Lung (tissue), 12 donors: ENCODE data around the gene MLST8. TPM values are rescaled to one million over a fixed set of nuclear protein-coding genes. Genes with fewer than 3 reads are reported as not detected.
"Not testable (repeated sequence)": the region's sequence is repeated elsewhere in the genome, so short reads cannot be mapped to it uniquely, and the experiment has no call there.

ENCODE experiments used
- ATAC-seq: fragments of 200-7000 bp; cut with Tn5 transposase; one replicate; pipeline ENCODE4 v1.9.1; 2020; ENCODE audit warnings: moderate number of reproducible peaks; ENCODE audit not compliant: insufficient read depth, low FRiP score
- DNase-seq, 3 donors: peaks; one replicate each; pipeline ENCODE4 v3.0.0-alpha.2; 2013 to 2017
- H3K27ac ChIP-seq, 2 donors: one replicate each; pipeline ENCODE4 v1.5.1; 2013; ENCODE audit warnings: mild to moderate bottlenecking in 2 of 2, moderate library complexity in 2 of 2, control low read depth in 1 of 2, inconsistent platforms in 1 of 2, low read depth in 1 of 2, low read length in 1 of 2
- H3K27me3 ChIP-seq, 3 donors: one replicate each; pipeline ENCODE4 v1.5.1; 2013; ENCODE audit warnings: low read length in 2 of 3; ENCODE audit not compliant: control insufficient read depth in 3 of 3, insufficient read depth in 3 of 3
- H3K36me3 ChIP-seq, 4 donors: one replicate each; pipeline ENCODE4 v1.5.1; 2013; ENCODE audit warnings: low read length in 4 of 4, mild to moderate bottlenecking in 1 of 4, moderate library complexity in 1 of 4; ENCODE audit not compliant: control insufficient read depth in 4 of 4, insufficient read depth in 4 of 4
- H3K4me1 ChIP-seq, 5 donors: one replicate each; pipeline ENCODE4 v1.5.1; 2013; ENCODE audit warnings: low read length in 5 of 5, mild to moderate bottlenecking in 2 of 5, moderate library complexity in 1 of 5; ENCODE audit not compliant: control insufficient read depth in 5 of 5, insufficient read depth in 5 of 5
- H3K4me3 ChIP-seq: one replicate; pipeline ENCODE4 v1.5.1; 2013; ENCODE audit warnings: mild to moderate bottlenecking, control low read depth, moderate library complexity
- H3K9ac ChIP-seq, 2 donors: one replicate each; pipeline ENCODE4 v1.5.1; 2013; ENCODE audit warnings: low read length in 2 of 2, control low read depth in 1 of 2; ENCODE audit not compliant: insufficient read depth in 1 of 2
- H3K9me3 ChIP-seq, 4 donors: one replicate each; pipeline ENCODE4 v1.5.1; 2013; ENCODE audit warnings: low read length in 3 of 4, mild to moderate bottlenecking in 1 of 4, moderate library complexity in 1 of 4; ENCODE audit not compliant: control insufficient read depth in 4 of 4, insufficient read depth in 3 of 4
- CTCF ChIP-seq: IDR thresholded peaks from 2 replicates; pipeline ENCODE4 v1.5.1; 2012; ENCODE audit warnings: mild to moderate bottlenecking; ENCODE audit errors: control extremely low read depth, extremely low read depth
- WGBS, 2 donors: extraction: QIAGEN DNeasy Blood & Tissue Kit; methylation state at CpG; one replicate each; pipeline ENCODE4 v1.1.7; 2013; 5-methylcytosine and 5-hydroxymethylcytosine counted together
- polyA plus RNA-seq, 2 donors: library from polyadenylated mRNA; stranded (reverse); fragments of 200-250 nt; gene quantifications; one replicate each; pipeline ENCODE4 v1.2.1, GENCODE V29; 2013
- total RNA-seq, 2 donors: library from RNA; depleted of rRNA in 1 of 2; stranded (reverse); fragments of >200 nt in 1 of 2; gene quantifications; one replicate each; pipeline ENCODE4 v1.2.1, GENCODE V29; 2014 to 2021
- donor health status: control.
- donor health status: control.
- donor health status: Bipolar disorder and iron deficiency.
- donor health status: healthy.
- donor health status: DM: yes; HTN: yes; CAD: no.

MLST8 gene
- total and polyA plus RNA-seq, 4 donors = 17.2 to 48.9 (median 41.2) TPM

DNA sequence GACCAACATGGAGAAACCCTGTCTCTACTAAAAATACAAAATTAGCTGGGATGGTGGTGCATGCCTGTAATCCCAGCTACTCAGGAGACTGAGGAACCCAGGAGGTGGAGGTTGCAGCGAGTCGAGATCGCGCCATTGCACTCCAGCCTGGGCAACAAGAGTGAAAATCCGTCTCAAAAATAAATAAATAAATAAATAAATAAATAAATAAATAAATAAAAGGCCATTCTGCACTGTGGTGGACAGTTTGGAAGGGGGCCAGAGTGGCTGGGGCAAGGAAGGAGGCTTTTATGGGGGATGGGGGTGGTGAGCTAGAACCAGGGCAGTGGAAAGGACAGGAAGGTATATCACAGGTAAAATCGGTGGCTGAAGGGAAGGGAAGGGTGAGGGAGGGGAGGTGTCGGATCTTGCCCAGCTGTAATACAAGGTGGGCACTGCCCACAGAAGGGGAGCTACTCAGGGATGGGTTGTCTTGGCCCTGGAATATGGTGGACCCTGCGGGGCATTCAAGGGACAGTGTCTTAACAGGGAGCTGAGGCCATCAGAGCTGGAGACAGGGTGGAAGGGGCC is 2.0 kb upstream of the MLST8 start:
- H3K9me3 ChIP-seq, DNase-seq, H3K27ac ChIP-seq, H3K9ac ChIP-seq, H3K4me3 ChIP-seq, ATAC-seq: not testable (repeated sequence)
- WGBS, 2 donors = 96 to 97% methylated on average over 8 of the region's 8 CpGs
- Histone ChIP-seq H3K27me3 (peaks cover 0 to 13% (median 5%) of the 10 kb centered on the region in 3 donors), H3K36me3 (peaks cover 0 to 15% (median 2%) of the 10 kb centered on the region in 4 donors), H3K4me1 (peaks cover 0 to 11% (median 8%) of the 10 kb centered on the region in 5 donors)

DNA sequence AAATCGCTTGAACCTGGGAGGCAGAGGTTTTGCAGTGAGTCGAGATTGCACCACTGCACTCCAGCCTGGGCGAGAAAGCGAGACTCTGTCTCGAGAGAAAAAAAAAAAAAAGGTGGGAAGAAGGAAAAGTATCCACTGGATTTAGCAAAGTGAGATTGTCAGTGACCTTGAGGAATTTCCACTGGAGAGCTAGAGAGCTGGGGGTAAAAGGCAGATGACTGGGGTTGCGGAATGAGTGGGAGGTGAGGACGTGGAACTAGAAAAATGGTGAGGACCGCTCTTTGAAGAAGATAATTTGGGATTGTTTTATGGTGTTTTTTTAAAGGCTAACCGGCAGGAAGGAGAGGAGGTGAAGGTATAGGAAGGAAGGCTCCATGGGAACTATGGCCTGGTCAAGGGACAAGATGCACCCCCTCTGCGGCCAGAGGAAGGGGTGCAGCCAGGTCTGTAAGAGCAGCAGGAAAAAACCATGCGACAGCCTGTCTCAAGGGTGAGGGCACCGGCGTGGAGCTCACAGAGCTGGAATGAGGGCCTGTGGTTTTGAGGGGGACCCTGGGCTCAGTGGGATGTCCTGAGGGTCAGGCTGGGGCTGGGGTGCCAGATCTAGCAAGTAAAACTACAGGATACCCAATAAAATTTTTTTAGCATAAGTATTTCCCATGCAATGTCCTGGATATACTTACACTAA is 694 bp upstream of the MLST8 start:
- DNase-seq (no peak), ATAC-seq (no peak)
- H3K4me3 ChIP-seq = no peak overlapping the region
- WGBS, 2 donors = 83 to 87% methylated on average over 13 of the region's 13 CpGs
- peaks cover 0 to 4% (median 0%) of the 10 kb centered on the region in 3 donors for H3K27me3 ChIP-seq
- no peak for TF ChIP-seq CTCF
- H3K9me3 ChIP-seq = no peaks in the 10 kb centered on the region
- no peak overlapping the region for H3K9ac ChIP-seq
- peak overlapping the region; percentile 98 for H3K27ac ChIP-seq
- peaks cover 0 to 29% (median 4%) of the 10 kb centered on the region in 4 donors for H3K36me3 ChIP-seq
- peaks cover 0 to 11% (median 8%) of the 10 kb centered on the region in 5 donors for H3K4me1 ChIP-seq

- ATAC-seq = no peak
- Histone ChIP-seq H3K27ac (peak overlapping the region; percentile 98 to 99), H3K9me3 (no peaks in the 10 kb centered on the region), H3K27me3 (peaks cover 0 to 4% (median 0%) of the 10 kb centered on the region in 3 donors), H3K36me3 (peaks cover 0 to 33% (median 4%) of the 10 kb centered on the region in 4 donors), H3K4me1 (peaks cover 0 to 11% (median 8%) of the 10 kb centered on the region in 5 donors), H3K9ac (peak overlapping the region in 1 of 2 donors; percentile 6), H3K4me3 (peak overlapping the region; percentile 93)
- 12 to 13% methylated on average over 16 of the region's 16 CpGs for WGBS, 2 donors
- no peak for TF ChIP-seq CTCF
- no peak for DNase-seq
These were observed 686 bp downstream of the MLST8 start for GRCh38 chr16:2205967-2206313.

DNA sequence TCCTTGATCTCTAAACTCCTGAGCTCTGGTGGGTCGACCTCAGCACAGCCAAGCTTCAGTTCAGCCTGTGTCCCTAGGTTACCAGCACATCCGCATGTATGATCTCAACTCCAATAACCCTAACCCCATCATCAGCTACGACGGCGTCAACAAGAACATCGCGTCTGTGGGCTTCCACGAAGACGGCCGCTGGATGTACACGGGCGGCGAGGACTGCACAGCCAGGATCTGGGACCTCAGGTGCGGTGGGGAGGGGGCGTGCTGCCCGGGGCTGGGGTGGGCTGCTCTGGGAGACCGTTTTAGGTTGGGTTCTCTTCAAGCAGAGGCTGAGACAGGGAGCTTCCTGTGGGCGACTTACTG is 1.1 kb downstream of the MLST8 start:
- Histone ChIP-seq H3K4me3 (peak overlapping the region; percentile 93), H3K27me3 (peaks cover 0 to 4% (median 0%) of the 10 kb centered on the region in 3 donors), H3K27ac (peak overlapping the region in 1 of 2 donors; percentile 99), H3K9ac (peak overlapping the region in 1 of 2 donors; percentile 6), H3K36me3 (peaks cover 0 to 33% (median 4%) of the 10 kb centered on the region in 4 donors), H3K9me3 (no peaks in the 10 kb centered on the region), H3K4me1 (peaks cover 0 to 11% (median 8%) of the 10 kb centered on the region in 5 donors)
- WGBS, 2 donors = 76 to 81% methylated on average over 18 of the region's 18 CpGs
- no peak for DNase-seq
- ATAC-seq = no peak
- no peak for TF ChIP-seq CTCF
